Endodermal cell (in vitro differentiated cells): ENCODE data around the gene B4GALT6. TPM values are rescaled to one million over a fixed set of nuclear protein-coding genes. Genes with fewer than 3 reads are reported as not detected.

Experiments used
- DNase-seq: peaks from one replicate; pipeline ENCODE4 v3.0.0-alpha.2; 2017
- H3K27ac ChIP-seq: 2 replicates; pipeline ENCODE4 v1.5.1; 2013; ENCODE audit warnings: mild to moderate bottlenecking, low read depth, low read length, moderate library complexity
- H3K27me3 ChIP-seq: 2 replicates; pipeline ENCODE4 v1.6.1; 2013; ENCODE audit warnings: mild to moderate bottlenecking, low read length, moderate library complexity; ENCODE audit not compliant: insufficient read depth, control insufficient read depth, poor library complexity, severe bottlenecking
- H3K36me3 ChIP-seq: 2 replicates; pipeline ENCODE4 v1.7.0; 2013; ENCODE audit warnings: mild to moderate bottlenecking, low read length, moderate library complexity; ENCODE audit not compliant: control insufficient read depth, insufficient read depth
- H3K4me1 ChIP-seq: one replicate; pipeline ENCODE4 v1.7.0; 2013; ENCODE audit warnings: low read length; ENCODE audit not compliant: control insufficient read depth, insufficient read depth
- H3K4me3 ChIP-seq: 2 replicates; pipeline ENCODE4 v1.5.1; 2013; ENCODE audit warnings: mild to moderate bottlenecking, low read length, moderate library complexity
- H3K9ac ChIP-seq: 2 replicates; pipeline ENCODE4 v1.6.1; 2013; ENCODE audit warnings: mild to moderate bottlenecking, low read length, moderate library complexity; ENCODE audit not compliant: poor library complexity, severe bottlenecking; ENCODE audit errors: extremely low read depth
- H3K9me3 ChIP-seq: 2 replicates; pipeline ENCODE4 v1.6.1; 2013; ENCODE audit warnings: mild to moderate bottlenecking, low read length, moderate library complexity; ENCODE audit not compliant: control insufficient read depth
- H3K27ac Mint-ChIP-seq: 2 replicates; pipeline ENCODE4 v1.8.0; 2020; ENCODE audit warnings: mixed read lengths
- H3K27me3 Mint-ChIP-seq: 2 replicates; pipeline ENCODE4 v1.8.0; 2021; ENCODE audit warnings: mild to moderate bottlenecking, mixed read lengths; ENCODE audit not compliant: insufficient read depth
- H3K36me3 Mint-ChIP-seq: 2 replicates; pipeline ENCODE4 v1.8.0; 2020; ENCODE audit warnings: low read depth, mixed read lengths
- H3K4me1 Mint-ChIP-seq: 2 replicates; pipeline ENCODE4 v1.8.0; 2020; ENCODE audit warnings: mixed read lengths
- H3K4me3 Mint-ChIP-seq: 2 replicates; pipeline ENCODE4 v1.8.0; 2020; ENCODE audit warnings: mild to moderate bottlenecking, moderate library complexity, mixed read lengths
- H3K9me3 Mint-ChIP-seq: 2 replicates; pipeline ENCODE4 v1.8.0; 2020; ENCODE audit warnings: mild to moderate bottlenecking, mixed read lengths
- CTCF ChIP-seq: fragments of 200-600 bp; sonication (generic); conservative IDR thresholded peaks from 2 replicates; pipeline ENCODE4 v1.5.0; 2021; ENCODE audit warnings: antibody characterized with exemption, mild to moderate bottlenecking
- WGBS, 2 experiments: methylation state at CpG; one replicate each; pipeline versions ENCODE4 v1.1.5 to v1.1.7; 2013; ENCODE audit warnings: missing lambda C conversion rate in 2 of 2, mixed read lengths in 1 of 2; ENCODE audit not compliant: insufficient coverage in 1 of 2, insufficient read length in 1 of 2; 5-methylcytosine and 5-hydroxymethylcytosine counted together
- total RNA-seq, 2 donors: library from RNA; stranded (reverse); fragmentation: NEBNext Ultra II Directional in 1 of 2; extraction: Animal tissue kit (Norgen Biotek cat#: 25700) in 1 of 2; gene quantifications; 2 replicates in 1 of 2; 3 replicates in 1 of 2; pipeline ENCODE4 v1.2.1, GENCODE V29; 2021

B4GALT6 gene
- total RNA-seq, 2 donors from 2014 or later = 47.7 to 48.4 TPM

GRCh38 chr18:31683968-31684278 is 458 bp downstream of the B4GALT6 start:
- Mint-ChIP-seq H3K27ac (peak overlapping the region; percentile 92), H3K4me1 (peaks cover 59% of the 10 kb centered on the region), H3K36me3 (no peaks in the 10 kb centered on the region), H3K4me3 (peak overlapping the region; percentile 93), H3K27me3 (no peaks in the 10 kb centered on the region), H3K9me3 (no peaks in the 10 kb centered on the region)
- no peaks in the 10 kb centered on the region for H3K4me1 ChIP-seq
- no peaks in the 10 kb centered on the region for H3K9me3 ChIP-seq
- no peak for TF ChIP-seq CTCF
- H3K27ac ChIP-seq = peak overlapping the region; percentile 62
- no peaks in the 10 kb centered on the region for H3K27me3 ChIP-seq
- peak overlapping the region; percentile 88 for H3K4me3 ChIP-seq
- WGBS, 2 experiments = 0 to 1% methylated on average over 9 of the region's 9 CpGs
- H3K36me3 ChIP-seq = no peaks in the 10 kb centered on the region
- no peak for DNase-seq
- H3K9ac ChIP-seq = peak overlapping the region; percentile 54

DNA sequence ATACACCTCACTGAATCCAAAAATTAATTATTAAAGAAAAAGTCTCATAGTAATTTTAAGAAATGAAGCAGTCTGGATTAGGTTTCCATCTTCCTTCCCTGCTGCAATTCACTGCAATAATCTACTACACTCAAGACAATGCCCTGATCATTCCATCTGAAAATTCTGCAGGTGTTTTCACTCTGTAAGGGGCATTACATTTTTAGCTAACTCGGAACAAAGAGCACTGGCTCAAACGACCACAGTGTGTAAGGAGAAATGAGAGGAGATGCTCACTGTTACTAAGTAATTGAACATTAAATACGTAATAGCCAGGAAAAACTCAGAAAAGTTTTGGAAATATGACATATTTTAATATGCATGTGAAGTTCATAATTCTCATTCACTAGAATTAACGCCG is 1.3 kb downstream of the B4GALT6 start:
- H3K9ac ChIP-seq = no peak overlapping the region
- no peak overlapping the region for H3K27ac ChIP-seq
- no peaks in the 10 kb centered on the region for H3K36me3 ChIP-seq
- Mint-ChIP-seq H3K9me3 (no peaks in the 10 kb centered on the region), H3K4me3 (peak overlapping the region; percentile 93), H3K4me1 (peaks cover 61% of the 10 kb centered on the region), H3K36me3 (no peaks in the 10 kb centered on the region), H3K27me3 (no peaks in the 10 kb centered on the region), H3K27ac (no peak overlapping the region)
- TF ChIP-seq CTCF = no peak
- H3K27me3 ChIP-seq = no peaks in the 10 kb centered on the region
- WGBS, 2 experiments = 26 to 61% methylated on average over 3 to 5 of the region's 5 CpGs
- no peaks in the 10 kb centered on the region for H3K4me1 ChIP-seq
- DNase-seq = no peak
- peak overlapping the region; percentile 88 for H3K4me3 ChIP-seq
- H3K9me3 ChIP-seq = no peaks in the 10 kb centered on the region

GRCh38 chr18:31680831-31681568 is 3.4 kb downstream of the B4GALT6 start:
- Histone ChIP-seq H3K9ac (no peak overlapping the region), H3K9me3 (no peaks in the 10 kb centered on the region), H3K4me3 (no peak overlapping the region), H3K36me3 (no peaks in the 10 kb centered on the region), H3K27me3 (no peaks in the 10 kb centered on the region), H3K4me1 (no peaks in the 10 kb centered on the region), H3K27ac (no peak overlapping the region)
- DNase-seq = no peak
- H3K4me3 Mint-ChIP-seq = peak overlapping the region; percentile 9
- no peaks in the 10 kb centered on the region for H3K36me3 Mint-ChIP-seq
- peak; percentile 76 for TF ChIP-seq CTCF
- no peaks in the 10 kb centered on the region for H3K9me3 Mint-ChIP-seq
- WGBS, 2 experiments = 96% methylated on average over 2 of the region's 2 CpGs; no CpG with 5 or more reads in 1 of the 2 experiments
- H3K27me3 Mint-ChIP-seq = no peaks in the 10 kb centered on the region
- peaks cover 55% of the 10 kb centered on the region for H3K4me1 Mint-ChIP-seq
- no peak overlapping the region for H3K27ac Mint-ChIP-seq
